HG02870 (cell line): Measurements from ENCODE around the gene TALDO1.

Experiments
- ATAC-seq: cut with Tn5 transposase; IDR thresholded peaks from one replicate; pipeline ENCODE4 v1.9.1; 2021; ENCODE audit warnings: mild to moderate bottlenecking, moderate library complexity; ENCODE audit not compliant: unreplicated experiment

Gene TALDO1

DNA sequence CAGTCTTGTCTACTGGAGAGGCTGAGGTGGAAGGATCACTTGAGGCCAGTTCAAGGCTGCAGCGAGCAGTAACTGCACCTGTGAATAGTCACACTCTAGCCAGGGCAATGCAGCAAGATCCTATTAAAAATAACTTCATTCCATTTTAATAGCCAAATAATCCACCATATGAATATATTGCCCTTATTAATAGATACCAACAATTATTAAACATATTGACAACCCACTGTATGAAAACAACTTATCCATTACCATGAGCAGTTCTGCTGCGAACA lies 19.6 kb downstream of the TALDO1 start:
- ATAC-seq = no peak

GRCh38 chr11:767238-767637 lies 20.0 kb downstream of the TALDO1 start:
- no peak for ATAC-seq

DNA sequence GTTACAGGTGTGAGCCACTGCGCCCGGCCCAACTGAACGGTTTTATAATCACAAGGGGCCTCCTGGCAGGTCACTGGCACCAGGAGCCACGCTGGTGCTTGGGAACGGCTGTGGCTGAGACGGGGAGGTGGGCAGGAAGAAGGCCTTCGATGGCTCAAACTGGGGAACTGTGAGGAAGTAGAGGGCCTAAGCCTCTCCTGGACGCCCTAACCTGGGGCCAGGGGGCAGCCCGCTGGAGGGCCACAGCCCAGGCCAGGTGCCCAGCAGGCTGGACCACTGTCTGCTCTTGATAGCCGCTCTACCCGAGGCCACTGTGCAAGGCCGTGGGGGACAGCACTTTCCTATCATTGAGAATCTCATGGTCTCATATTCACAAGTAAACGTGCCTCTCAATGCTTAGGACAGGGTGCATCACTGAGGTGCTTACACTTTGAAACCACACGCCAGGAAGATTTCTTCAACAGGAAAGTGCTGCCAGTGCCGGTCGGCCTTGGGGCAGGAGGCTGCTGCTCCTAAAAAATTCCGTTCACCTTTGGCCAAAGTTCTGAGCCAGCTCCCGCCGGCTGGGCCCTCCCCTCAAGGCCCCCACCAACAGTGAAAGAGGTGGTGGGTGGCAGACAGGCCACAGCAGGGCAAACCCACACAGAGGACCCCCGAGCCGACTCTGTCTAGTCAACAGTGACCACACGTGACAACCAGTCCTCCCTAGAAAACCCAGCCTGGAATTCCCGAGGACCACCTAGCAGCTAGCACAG lies 22.8 kb downstream of the TALDO1 start:
- ATAC-seq = no peak

DNA sequence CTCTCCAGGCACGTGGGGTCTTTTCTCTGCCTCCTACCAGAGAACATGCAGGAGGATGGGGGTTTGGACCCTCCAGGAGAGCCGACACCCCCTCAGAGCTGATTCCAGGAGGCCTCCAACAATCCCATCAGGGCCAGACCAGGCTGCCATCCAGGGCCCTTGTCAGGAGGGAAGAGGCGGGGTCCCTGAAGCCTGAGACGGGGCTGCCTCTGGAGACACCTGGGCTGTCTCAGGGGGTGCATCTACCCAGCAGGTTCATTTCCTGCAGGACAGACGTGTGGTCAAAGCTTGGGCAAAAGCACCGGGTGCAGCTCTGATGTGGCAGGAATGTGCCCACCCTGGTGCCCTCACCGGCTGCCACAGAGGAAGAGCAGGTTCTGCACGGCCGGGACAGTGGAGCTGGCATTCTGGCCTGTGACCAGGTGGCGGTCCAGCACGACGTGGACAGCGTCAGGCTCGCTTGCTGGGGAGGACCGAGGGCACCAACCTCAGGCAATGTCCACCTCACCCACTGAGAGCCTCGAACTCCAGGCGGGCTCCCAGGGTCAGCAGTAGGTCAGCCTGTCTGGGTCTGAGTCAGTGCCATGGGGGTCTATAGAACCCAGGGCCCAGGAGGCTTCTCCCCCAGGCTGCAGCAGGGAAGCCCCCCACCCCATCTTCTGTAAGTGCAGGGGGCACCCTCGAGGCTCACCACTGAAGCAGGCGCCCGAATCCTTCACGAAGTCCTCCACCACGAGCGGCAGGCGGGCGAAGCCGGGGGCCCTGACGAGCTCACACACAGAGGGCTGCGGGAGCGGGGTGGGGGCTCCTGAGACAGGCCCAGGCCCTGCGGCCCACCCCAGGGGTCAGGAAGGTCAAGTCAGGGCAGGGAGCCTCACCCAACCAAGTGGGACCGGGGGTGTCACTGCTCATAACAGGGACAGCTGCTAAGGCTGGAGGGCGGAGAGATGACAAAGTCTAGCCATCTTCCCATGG lies 23.7 kb downstream of the TALDO1 start:
- ATAC-seq = no peak

DNA sequence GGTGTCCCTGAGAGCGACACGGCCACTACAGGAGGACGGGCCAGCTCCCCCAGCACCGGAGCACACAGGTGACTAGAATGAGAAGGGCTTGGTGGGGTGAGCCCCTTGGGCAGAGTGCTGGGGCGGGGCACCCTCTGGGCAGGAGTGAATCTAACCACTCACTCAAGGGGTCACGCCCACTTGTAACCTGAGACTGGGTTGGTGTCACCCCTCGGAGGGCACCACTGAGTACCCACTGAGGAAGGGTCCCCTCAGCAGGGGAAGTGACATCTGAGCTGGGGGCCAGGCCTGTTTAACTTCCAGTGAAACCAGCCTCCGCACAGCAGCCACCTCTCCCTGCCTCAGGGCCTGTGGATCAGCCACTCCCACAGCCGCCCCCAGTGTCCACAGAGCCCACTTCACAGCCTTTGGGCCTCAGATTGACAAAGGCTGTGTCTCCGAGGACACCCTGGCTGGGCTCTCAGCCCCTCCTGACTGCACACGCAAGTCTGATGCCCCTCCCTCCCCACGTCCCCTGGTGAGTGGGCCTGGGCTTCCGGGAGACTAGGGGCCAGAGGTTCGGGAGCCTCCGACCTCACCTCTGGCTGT lies 24.4 kb downstream of the TALDO1 start:
- no peak for ATAC-seq

GRCh38 chr11:772429-773390 lies 25.4 kb downstream of the TALDO1 start:
- no peak for ATAC-seq

- ATAC-seq = no peak
Observed at GRCh38 chr11:773425-773824, 26.2 kb downstream of the TALDO1 start.

DNA sequence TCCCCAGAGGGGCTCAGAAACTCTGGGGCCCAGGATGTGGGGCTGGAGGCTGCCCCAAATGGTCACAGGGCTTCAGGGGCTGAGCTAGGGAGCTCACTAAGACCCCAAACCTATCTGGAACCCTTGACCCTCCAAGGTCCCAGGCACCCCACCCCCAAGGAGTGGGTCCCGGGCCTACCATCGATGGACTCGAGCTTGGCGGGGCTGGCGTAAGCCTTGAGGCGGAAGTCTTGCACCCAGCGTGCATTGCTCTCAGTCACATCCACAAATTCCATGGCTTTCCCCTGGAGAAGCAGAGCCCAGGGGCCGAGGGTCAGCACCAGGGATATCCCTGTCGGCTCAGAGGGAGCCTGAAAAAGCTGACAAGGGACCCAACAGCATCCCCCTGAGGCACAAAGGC lies 26.6 kb downstream of the TALDO1 start:
- ATAC-seq = no peak

- ATAC-seq = no peak
Observed at GRCh38 chr11:774873-775592, 27.8 kb downstream of the TALDO1 start.

DNA sequence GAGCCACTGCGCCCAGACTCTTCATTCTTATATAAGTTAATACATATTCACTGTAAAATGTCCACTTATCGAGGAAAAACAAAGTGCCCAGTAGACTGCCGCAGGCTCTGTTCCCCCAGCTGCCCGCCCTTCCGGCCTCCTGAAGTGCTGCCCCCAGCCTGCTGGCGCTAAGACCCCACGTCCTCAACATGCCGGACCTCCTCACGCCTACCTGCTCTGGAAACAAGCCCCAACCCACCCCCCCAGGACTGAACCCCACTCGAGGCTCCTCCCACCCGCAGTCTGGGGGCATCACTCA lies 28.9 kb downstream of the TALDO1 start:
- peak; percentile 10 for ATAC-seq

DNA sequence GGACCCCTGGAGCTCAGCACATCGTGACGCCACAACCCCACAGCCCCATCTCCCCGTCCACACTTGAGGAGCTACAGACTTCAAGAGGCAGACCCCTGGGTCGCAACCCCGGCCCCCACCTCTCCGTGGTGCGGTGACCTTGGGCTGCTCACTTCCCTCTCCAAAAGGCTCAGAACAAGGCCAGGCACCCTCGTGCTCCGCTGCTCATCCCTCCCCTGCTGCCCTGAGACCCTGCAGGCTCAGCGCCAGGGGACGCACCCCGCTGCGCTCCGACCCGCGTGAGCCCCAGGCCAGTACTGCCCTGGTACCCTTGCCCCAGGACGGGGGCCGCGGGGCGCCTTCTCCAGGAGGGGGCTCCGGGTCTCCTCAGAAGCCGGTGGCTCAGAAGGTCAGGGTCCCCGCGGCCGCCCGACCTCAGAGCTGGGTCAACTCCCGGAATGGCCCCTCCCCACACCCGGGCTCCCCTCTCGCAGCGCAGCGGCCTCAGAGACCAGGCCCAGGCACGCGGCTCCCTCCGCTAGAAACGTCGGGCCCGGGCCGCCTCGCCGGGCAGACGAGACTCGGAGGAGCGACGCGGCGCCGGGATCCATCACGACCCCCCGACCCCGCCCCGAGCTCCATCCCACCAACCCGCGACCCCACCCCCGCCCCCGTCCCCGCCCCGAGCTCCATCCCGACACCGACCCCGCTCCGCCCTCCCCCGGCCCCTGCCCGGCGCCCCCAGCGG lies 29.5 kb downstream of the TALDO1 start:
- peak; percentile 25 for ATAC-seq

GRCh38 chr11:777288-778255 lies 30.3 kb downstream of the TALDO1 start, which contains the start of gene GATD1:
Gene GATD1 (minus strand): TSS chr11:777487. CDS start chr11:777462, 25 bp downstream.
- peak; percentile 55 for ATAC-seq

GRCh38 chr11:778976-779954 lies 32.0 kb downstream of the TALDO1 start:
- no peak for ATAC-seq

DNA sequence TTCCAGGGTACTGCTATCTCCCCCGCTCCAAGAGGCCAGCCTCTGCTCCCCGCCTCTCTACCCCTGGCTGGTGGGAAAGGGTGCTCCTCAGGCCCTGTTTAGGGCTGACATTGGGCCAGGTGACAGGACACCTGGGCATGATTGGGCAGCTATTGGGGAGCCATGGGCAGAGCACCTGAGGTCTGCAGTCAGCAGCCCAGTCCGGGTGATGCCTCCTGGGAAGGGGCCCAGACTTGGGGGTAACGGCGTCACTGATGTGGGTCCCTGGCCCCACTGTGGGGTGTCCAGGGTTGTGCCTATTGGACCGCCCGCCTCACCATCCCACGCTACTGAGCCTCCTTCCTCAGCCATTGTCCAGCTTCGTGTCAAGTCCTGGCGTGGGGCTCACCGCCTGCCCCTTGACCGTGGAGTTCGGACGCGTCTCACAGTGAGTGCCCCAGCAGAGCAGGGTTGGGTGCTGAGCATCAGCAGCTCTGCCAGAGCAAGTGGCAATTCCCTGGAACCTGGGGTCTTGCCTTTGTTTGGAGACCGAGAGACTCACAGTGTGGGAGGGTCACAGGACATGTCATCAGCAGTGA lies 32.8 kb downstream of the TALDO1 start:
- ATAC-seq = no peak

GRCh38 chr11:782264-783174 lies 35.3 kb downstream of the TALDO1 start:
- ATAC-seq = no peak

GRCh38 chr11:783581-784015 lies 36.3 kb downstream of the TALDO1 start:
- ATAC-seq = no peak
